Common myeloid progenitor, CD34-positive (primary cell): ENCODE results near the gene CALHM1. TPM values are rescaled to one million over a fixed set of nuclear protein-coding genes. Genes with fewer than 3 reads are reported as not detected.
"Not testable (repeated sequence)": the region's sequence is repeated elsewhere in the genome, so short reads cannot be mapped to it uniquely, and the experiment has no call there.

Source experiments
- CTCF ChIA-PET: fragments of 350-600 bp; sonication (Branson Sonifier 250); formaldehyde crosslinking; loops from one replicate; lab custom pipeline; 2021; ENCODE audit warnings: antibody characterized with exemption; lab: Charles Lee
- POLR2A ChIA-PET: fragments of 350-600 bp; sonication (Branson Sonifier 250); formaldehyde crosslinking; loops from one replicate; lab custom pipeline; 2021; ENCODE audit warnings: antibody characterized with exemption; lab: Charles Lee
- DNase-seq, 3 donors: peaks; one replicate each; pipeline versions ENCODE4 v3.0.0 to v3.0.0-alpha.2; 2013
- H3K27ac ChIP-seq, 2 experiments: 1 replicate in 1 of 2; 2 replicates in 1 of 2; pipeline ENCODE4 v1.7.0; 2013; ENCODE audit warnings: inconsistent platforms in 2 of 2, low read length in 2 of 2, mild to moderate bottlenecking in 2 of 2, low read depth in 1 of 2, moderate library complexity in 1 of 2; ENCODE audit not compliant: severe bottlenecking in 2 of 2, insufficient read depth in 1 of 2, poor library complexity in 1 of 2
- H3K27me3 ChIP-seq, 5 experiments: replicated peaks in 2 of 5; 1 replicate in 3 of 5; 2 replicates in 2 of 5; pipeline versions ENCODE4 v1.6.1 to v1.7.0; 2013; ENCODE audit warnings: low read length in 4 of 5, mild to moderate bottlenecking in 2 of 5, moderate library complexity in 2 of 5, inconsistent platforms in 1 of 5; ENCODE audit not compliant: insufficient read depth in 5 of 5, control insufficient read depth in 4 of 5
- H3K36me3 ChIP-seq, 4 experiments: 1 replicate in 2 of 4; 2 replicates in 2 of 4; pipeline versions ENCODE4 v1.6.1 to v1.7.0; 2013; ENCODE audit warnings: low read length in 3 of 4, control low read depth in 1 of 4, mild to moderate bottlenecking in 1 of 4; ENCODE audit not compliant: control insufficient read depth in 4 of 4, insufficient read depth in 4 of 4
- H3K4me1 ChIP-seq, 4 experiments: 1 replicate in 3 of 4; 2 replicates in 1 of 4; pipeline versions ENCODE4 v1.6.1 to v1.7.1; 2013; ENCODE audit warnings: low read length in 3 of 4, mild to moderate bottlenecking in 3 of 4, control low read depth in 1 of 4, inconsistent platforms in 1 of 4, moderate library complexity in 1 of 4; ENCODE audit not compliant: control insufficient read depth in 4 of 4, insufficient read depth in 4 of 4; ENCODE audit errors: control extremely low read depth in 1 of 4
- H3K4me3 ChIP-seq, 7 experiments: 1 replicate in 4 of 7; 2 replicates in 3 of 7; pipeline versions ENCODE4 v1.5.1 to v1.7.0; 2013; ENCODE audit warnings: mild to moderate bottlenecking in 7 of 7, low read length in 6 of 7, moderate library complexity in 6 of 7, inconsistent platforms in 2 of 7, low read depth in 2 of 7, control low read depth in 1 of 7; ENCODE audit not compliant: insufficient read depth in 4 of 7, control insufficient read depth in 1 of 7; ENCODE audit errors: extremely low read depth in 1 of 7
- H3K9me3 ChIP-seq, 5 experiments: 1 replicate in 4 of 5; 2 replicates in 1 of 5; pipeline versions ENCODE4 v1.6.1 to v1.7.1; 2013; ENCODE audit warnings: low read length in 4 of 5, mild to moderate bottlenecking in 2 of 5, inconsistent platforms in 1 of 5, low read depth in 1 of 5, moderate library complexity in 1 of 5; ENCODE audit not compliant: control insufficient read depth in 4 of 5, insufficient read depth in 2 of 5; ENCODE audit errors: control extremely low read depth in 1 of 5
- WGBS: methylation state at CpG from one replicate; pipeline ENCODE4 v1.1.5; 2013; ENCODE audit not compliant: insufficient coverage; 5-methylcytosine and 5-hydroxymethylcytosine counted together
- polyA plus RNA-seq: library from polyadenylated mRNA; unstranded; fragments of 120-200 nt; gene quantifications from one replicate; pipeline ENCODE4 v1.2.1, GENCODE V29; 2013

CALHM1 gene, protein sequence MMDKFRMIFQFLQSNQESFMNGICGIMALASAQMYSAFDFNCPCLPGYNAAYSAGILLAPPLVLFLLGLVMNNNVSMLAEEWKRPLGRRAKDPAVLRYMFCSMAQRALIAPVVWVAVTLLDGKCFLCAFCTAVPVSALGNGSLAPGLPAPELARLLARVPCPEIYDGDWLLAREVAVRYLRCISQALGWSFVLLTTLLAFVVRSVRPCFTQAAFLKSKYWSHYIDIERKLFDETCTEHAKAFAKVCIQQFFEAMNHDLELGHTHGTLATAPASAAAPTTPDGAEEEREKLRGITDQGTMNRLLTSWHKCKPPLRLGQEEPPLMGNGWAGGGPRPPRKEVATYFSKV
- polyA plus RNA-seq: 0.03 TPM

DNA sequence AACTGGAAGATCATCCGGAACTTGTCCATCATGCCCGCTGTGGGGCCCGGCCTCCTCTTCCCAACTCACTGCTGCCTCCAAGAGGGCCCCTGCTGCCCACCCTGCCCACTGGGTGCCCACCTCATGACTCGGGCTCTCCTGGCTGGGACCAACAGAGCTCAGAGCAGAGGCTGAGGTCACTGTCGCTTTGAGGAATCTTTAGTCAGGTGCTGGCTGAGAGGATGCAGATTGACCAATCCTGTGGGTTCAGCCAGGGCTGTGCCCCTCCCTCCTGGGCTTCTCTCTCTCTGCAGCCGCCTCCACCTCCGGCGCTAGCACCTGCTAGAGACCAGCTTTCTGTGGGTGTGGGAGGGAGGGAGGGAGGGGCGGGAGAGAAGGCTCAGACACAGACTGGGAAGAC is at the start of gene CALHM1:
Gene CALHM1 (minus strand): TSS at position 181 of the 400 bp plus-strand sequence. CDS start 149 bp downstream, at position 32.
- no peaks in the 10 kb centered on the region for H3K27me3 ChIP-seq
- H3K36me3 ChIP-seq: no peaks in the 10 kb centered on the region
- CTCF ChIA-PET: interaction anchor here (1.1 to 1.7 kb wide), 3 partner anchors 34 to 42 kb away, joined by 3 to 4 read pairs (median 3); no protein-coding TSS in a partner anchor
- no peak within 1 kb of the TSS for H3K27ac ChIP-seq
- WGBS: 89% methylated on average over 5 of the region's 9 CpGs
- POLR2A ChIA-PET: no interaction called here
- peak in 1 of 3 donors; percentile 21 for DNase-seq
- no peaks in the 10 kb centered on the region for H3K9me3 ChIP-seq
- H3K4me3 ChIP-seq: no peak within 1 kb of the TSS
- peaks cover 0 to 21% (median 9%) of the 10 kb centered on the region in 4 experiments for H3K4me1 ChIP-seq

DNA sequence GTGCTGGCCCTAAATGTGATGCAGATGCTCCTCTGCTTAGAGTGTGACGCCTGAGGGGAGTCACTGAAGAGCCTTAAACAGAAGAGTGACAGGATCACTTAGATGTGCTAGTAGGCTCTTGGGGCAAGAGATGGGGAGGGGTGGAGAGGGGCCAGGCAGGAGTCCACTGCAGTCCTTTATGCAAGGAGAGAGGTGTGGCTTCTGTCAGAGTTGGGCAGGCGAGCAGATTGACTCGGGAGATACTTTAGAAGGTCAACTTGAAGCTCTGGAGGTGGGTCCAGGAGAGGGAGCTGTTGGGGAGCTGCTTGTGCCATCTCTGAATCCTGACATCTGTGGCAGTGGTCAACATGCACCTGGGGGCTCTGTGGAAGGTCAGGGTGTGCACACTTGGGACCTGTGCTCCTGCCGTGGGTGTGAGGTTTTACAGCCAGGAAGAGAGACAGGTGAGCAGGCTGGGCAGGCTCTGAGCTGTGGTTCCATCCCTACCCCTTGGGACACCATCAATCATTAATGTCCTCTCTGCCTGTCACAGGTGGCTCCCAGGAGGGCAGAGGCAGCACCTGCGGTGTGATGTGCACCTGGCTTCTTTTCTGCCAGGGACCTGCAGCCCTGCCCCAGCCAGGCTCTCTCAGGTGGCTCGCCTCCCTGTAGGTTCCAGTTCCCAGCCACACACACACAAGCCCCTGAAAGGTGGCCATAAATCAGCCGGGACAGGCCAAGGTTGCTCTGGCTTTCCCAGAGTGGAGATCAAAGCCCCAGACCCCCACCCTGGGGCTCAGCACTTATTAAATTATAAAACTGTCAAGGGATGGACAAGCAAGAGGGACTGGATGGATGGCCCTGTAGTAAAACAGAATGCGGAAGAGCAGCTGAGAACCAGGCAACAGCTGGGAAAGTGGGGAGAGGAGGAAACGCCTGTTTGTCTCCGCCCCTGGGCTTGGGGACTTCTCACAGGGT is 48.8 kb upstream of the CALHM1 start:
- H3K27me3 ChIP-seq: no peaks in the 10 kb centered on the region

DNA sequence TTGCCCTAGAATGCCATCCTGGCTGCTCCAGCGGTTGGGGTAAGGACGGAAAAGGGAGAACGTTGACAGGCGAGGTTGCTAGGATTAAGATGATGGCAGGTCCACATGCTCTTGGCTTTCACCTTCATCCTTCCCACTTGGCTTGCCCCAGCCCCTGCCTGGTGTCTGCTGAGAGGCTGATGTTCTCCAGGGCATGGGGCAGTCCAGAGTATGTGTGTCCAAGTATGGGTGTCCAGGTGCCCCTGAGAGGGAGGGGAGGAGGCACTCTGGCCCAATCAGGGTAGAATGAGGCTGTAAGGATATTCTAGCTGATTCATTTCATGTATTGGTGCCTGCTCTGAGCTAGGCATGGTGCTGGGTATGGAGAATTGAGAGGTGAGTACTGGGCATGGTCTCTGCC is 47.4 kb upstream of the CALHM1 start:
- DNase-seq: no peak
- Histone ChIP-seq H3K4me3 (no peak overlapping the region), H3K27me3 (no peaks in the 10 kb centered on the region), H3K36me3 (no peaks in the 10 kb centered on the region), H3K9me3 (no peaks in the 10 kb centered on the region), H3K27ac (no peak overlapping the region), H3K4me1 (peaks cover 5 to 37% (median 18%) of the 10 kb centered on the region in 4 experiments)
- ChIA-PET POLR2A (no interaction called here), CTCF (interaction anchor here (1.4 to 1.6 kb wide), 2 partner anchors 11 to 20 kb away, joined by 4 read pairs; no protein-coding TSS in a partner anchor)
- WGBS: 98% methylated on average over 4 of the region's 4 CpGs

More for the DNA sequence above, 48.8 kb upstream of the CALHM1 start:
- POLR2A ChIA-PET: no interaction called here
- CTCF ChIA-PET: interaction anchor here (0.5 to 1.6 kb wide), 3 partner anchors 31 to 119 kb away, joined by 3 to 4 read pairs (median 4); no protein-coding TSS in a partner anchor
- WGBS: 88% methylated on average over 7 of the region's 10 CpGs
- DNase-seq: no peak
- Histone ChIP-seq H3K9me3 (no peaks in the 10 kb centered on the region), H3K4me1 (peaks cover 5 to 35% (median 17%) of the 10 kb centered on the region in 4 experiments), H3K4me3 (no peak overlapping the region), H3K27ac (no peak overlapping the region), H3K36me3 (no peaks in the 10 kb centered on the region)

DNA sequence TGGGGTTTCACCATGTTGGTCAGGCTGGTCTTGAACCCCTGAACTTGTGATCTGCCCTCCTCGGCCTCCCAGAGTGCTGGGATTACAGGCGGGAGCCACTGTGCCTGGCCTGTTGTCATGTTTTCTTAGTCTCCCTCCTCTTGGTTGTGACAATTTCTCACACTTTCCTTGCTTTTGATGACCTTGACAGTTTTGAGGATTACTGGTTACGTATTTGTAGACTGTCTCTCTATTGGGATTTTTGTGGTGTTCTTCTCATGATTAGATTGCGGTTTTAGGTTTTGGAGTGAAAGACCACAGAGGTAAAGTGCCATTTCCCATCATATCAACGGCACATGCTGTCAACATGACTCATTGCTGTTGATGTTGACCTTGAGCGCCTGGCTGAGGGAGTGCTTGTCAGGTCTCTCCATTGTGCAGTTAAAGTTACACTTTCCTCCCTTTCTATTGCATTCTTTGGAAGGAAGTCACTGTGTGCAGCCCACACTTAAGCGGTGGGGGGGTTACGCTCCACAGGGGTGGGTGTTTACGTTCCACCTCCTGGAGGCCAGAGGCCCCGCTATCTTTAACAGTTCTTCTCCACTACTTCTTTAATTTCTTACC is 45.6 kb upstream of the CALHM1 start:
- Histone ChIP-seq H3K9me3 (no peaks in the 10 kb centered on the region), H3K27me3 (peaks cover 0 to 3% (median 0%) of the 10 kb centered on the region in 5 experiments), H3K36me3 (no peaks in the 10 kb centered on the region), H3K4me1 (peaks cover 5 to 43% (median 25%) of the 10 kb centered on the region in 4 experiments), H3K27ac (no peak overlapping the region), H3K4me3 (peak overlapping the region in 1 of 7 experiments; percentile 36)
- WGBS: 22% methylated on average over 6 of the region's 10 CpGs
- ChIA-PET CTCF (interaction anchor here (0.6 to 1.6 kb wide), 3 partner anchors 18 to 32 kb away, joined by 3 to 6 read pairs (median 3); no protein-coding TSS in a partner anchor), POLR2A (interaction anchor here (0.6 to 0.8 kb wide), 3 partner anchors 51 to 136 kb away, joined by 3 to 7 read pairs (median 3); no protein-coding TSS in a partner anchor)
- peak; percentile 56 to 80 (median 76) for DNase-seq

DNA sequence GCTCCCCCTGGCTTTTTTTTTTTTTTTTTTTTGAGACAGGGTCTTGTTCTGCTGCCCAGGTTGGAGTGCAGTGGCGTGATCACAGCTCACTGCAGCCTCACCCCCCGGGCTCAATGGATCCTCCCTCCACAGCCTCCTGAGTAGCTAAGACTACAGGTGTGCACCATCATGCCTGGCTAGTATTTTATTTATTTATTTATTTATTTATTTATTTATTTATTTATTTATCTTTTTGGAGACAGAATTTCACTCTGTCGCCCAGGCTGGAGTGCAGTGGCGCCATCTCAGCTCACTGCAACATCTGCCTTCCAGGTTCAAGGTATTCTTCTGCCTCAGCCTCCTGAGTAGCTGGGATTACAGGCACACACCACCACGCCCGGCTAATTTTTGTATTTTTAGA is 45.1 kb upstream of the CALHM1 start:
- H3K27me3 ChIP-seq, H3K4me3 ChIP-seq, H3K9me3 ChIP-seq, H3K36me3 ChIP-seq, DNase-seq, H3K27ac ChIP-seq, POLR2A ChIA-PET: not testable (repeated sequence)
- CTCF ChIA-PET: interaction anchor here (1.1 to 1.6 kb wide), 2 partner anchors 17 to 19 kb away, joined by 4 to 6 read pairs; no protein-coding TSS in a partner anchor
- 98% methylated on average over 4 of the region's 6 CpGs for WGBS
- H3K4me1 ChIP-seq: peaks cover 5 to 43% (median 25%) of the 10 kb centered on the region in 4 experiments

DNA sequence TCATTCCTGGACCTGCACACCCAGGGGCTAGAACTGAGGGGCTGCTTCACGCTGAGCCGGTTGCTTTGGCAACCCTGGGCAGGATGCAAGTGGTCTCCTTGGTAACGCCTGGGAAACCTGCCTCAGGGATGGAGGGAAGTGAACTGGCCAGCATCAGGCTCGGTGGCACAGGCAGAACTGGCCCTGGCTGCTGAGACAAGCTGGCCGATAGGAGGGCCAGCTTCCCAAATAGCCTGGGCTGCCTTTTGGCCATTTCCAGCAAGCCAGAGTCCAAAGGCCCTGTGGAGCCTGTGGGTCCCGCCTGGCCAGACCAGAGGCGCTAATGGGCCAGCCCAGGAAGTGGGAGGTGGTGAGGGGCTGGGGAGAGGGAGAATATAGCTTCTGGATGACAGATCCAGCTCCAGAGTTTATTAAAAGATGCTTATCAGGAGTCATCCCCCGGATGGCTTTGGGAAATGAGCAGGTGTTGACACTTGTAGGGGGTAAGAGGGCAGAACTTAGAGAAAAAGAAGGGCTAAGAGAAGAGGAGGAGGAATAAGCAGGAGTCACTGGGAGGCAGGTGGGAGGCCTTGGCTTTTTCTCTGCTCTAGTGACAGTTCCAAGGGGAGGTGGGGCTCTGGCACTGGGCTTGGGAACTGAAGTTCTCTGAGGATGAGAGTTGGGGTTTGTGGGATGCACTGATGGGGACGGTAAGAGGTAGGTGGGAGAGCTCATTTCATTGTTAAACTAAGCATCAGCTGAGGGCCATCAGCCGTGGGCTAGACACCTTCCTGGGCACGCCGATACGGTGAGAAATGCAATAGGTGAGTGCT is 44.4 kb upstream of the CALHM1 start:
- no peaks in the 10 kb centered on the region for H3K9me3 ChIP-seq
- 65% methylated on average over 9 of the region's 13 CpGs for WGBS
- ChIA-PET CTCF (interaction anchor here (1.1 to 1.4 kb wide), 2 partner anchors 11 to 17 kb away, joined by 3 to 4 read pairs; no protein-coding TSS in a partner anchor), POLR2A (interaction anchor here (0.6 kb wide), 1 partner anchor 12 kb away, joined by 6 read pairs; no protein-coding TSS in a partner anchor)
- H3K27ac ChIP-seq: no peak overlapping the region
- H3K4me3 ChIP-seq: no peak overlapping the region
- DNase-seq: peak in 2 of 3 donors; percentile 22 to 27
- H3K4me1 ChIP-seq: peaks cover 5 to 42% (median 25%) of the 10 kb centered on the region in 4 experiments
- H3K27me3 ChIP-seq: peaks cover 0 to 5% (median 0%) of the 10 kb centered on the region in 5 experiments
- no peaks in the 10 kb centered on the region for H3K36me3 ChIP-seq
